Spleen (tissue), 7 donors: ENCODE measurements around the gene TAF10.

Experiments used
- POLR2A ChIP-seq, 3 donors: fragments of 450-650 bp; IDR thresholded peaks; one replicate each; pipeline ENCODE4 v1.5.1; 2017; ENCODE audit warnings: antibody characterized with exemption in 3 of 3, mild to moderate bottlenecking in 1 of 3
- POLR2AphosphoS5 ChIP-seq, 3 donors: sonication (generic); formaldehyde crosslinking; IDR thresholded peaks; one replicate each; pipeline ENCODE4 v1.5.1; 2017; ENCODE audit warnings: antibody characterized with exemption in 3 of 3
- TF ChIP-seq, protein P1 (sequence below), 11 experiments: fragments of 200-600 bp in 7 of 11; fragments of 450-650 bp in 4 of 11; sonication (generic) in 4 of 11; IDR thresholded peaks in 8 of 11; conservative IDR thresholded peaks in 3 of 11; 1 replicate in 7 of 11; 2 replicates in 4 of 11; pipeline versions ENCODE4 v1.4.0 to v1.8.0; 2016 to 2021; ENCODE audit warnings: antibody characterized with exemption in 11 of 11, inconsistent platforms in 4 of 11, mild to moderate bottlenecking in 1 of 11
- donor health status: DM: no; HTN: no; CAD: no; lungs with moderate emphysema.
- donor health status: DM: no; HTN: no; CAD: no.
- donor health status: DM: no; HTN: no; CAD: no.

GRCh38 chr11:6584528-6584927 is 27.5 kb downstream of the TAF10 start:
- TF ChIP-seq, protein P1, sequence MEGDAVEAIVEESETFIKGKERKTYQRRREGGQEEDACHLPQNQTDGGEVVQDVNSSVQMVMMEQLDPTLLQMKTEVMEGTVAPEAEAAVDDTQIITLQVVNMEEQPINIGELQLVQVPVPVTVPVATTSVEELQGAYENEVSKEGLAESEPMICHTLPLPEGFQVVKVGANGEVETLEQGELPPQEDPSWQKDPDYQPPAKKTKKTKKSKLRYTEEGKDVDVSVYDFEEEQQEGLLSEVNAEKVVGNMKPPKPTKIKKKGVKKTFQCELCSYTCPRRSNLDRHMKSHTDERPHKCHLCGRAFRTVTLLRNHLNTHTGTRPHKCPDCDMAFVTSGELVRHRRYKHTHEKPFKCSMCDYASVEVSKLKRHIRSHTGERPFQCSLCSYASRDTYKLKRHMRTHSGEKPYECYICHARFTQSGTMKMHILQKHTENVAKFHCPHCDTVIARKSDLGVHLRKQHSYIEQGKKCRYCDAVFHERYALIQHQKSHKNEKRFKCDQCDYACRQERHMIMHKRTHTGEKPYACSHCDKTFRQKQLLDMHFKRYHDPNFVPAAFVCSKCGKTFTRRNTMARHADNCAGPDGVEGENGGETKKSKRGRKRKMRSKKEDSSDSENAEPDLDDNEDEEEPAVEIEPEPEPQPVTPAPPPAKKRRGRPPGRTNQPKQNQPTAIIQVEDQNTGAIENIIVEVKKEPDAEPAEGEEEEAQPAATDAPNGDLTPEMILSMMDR (IDR thresholded peaks at IDR 0.05 in 8 of 11, conservative IDR thresholded peaks at IDR 0.05 in 3 of 11): no peak
- TF ChIP-seq POLR2AphosphoS5 (IDR thresholded peaks at IDR 0.05) (no peak), POLR2A (IDR thresholded peaks at IDR 0.05) (no peak)
